ENCODE data around the gene TMEM271.

DNA sequence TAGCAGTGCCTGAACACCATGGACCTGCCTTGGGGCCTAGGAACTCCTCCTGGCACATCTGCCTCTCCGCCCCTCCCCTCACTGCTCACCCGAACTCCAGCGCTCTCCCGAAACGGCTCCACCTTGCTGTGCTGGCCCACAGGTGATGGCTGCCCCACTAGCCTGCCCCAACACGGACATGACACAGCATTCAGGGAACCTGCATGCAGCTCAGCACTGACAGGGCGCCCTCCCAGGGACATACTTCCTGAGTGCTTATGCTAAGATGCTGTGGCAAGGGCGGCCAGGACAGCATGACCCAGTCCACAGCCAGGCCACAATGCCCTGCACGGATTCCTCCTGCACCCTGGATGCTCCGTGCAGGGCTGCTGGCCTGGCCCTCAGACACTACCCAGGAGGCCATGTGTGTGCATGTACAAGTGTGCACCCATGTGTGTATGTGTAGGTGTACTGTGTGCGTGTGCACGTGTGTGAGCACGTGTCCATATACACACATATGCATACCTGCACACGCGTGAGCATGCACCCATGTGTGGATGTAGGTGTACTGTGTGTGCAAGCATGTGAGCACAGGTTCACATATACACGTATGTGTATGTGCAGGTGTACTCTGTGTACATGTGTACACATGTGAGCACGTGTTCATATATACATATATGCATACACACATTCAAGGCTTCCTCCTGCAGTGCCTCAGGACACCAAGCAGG lies 6.0 kb downstream of the TMEM271 start:
- no peak for TF ChIP-seq FOXM1 (IDR thresholded peaks at IDR 0.05; ENCODE audit: borderline replicate concordance, low read depth)
- no peak for TF ChIP-seq TAF1 (IDR thresholded peaks at IDR 0.05; ENCODE audit: low read depth)
- TF ChIP-seq, protein P1, sequence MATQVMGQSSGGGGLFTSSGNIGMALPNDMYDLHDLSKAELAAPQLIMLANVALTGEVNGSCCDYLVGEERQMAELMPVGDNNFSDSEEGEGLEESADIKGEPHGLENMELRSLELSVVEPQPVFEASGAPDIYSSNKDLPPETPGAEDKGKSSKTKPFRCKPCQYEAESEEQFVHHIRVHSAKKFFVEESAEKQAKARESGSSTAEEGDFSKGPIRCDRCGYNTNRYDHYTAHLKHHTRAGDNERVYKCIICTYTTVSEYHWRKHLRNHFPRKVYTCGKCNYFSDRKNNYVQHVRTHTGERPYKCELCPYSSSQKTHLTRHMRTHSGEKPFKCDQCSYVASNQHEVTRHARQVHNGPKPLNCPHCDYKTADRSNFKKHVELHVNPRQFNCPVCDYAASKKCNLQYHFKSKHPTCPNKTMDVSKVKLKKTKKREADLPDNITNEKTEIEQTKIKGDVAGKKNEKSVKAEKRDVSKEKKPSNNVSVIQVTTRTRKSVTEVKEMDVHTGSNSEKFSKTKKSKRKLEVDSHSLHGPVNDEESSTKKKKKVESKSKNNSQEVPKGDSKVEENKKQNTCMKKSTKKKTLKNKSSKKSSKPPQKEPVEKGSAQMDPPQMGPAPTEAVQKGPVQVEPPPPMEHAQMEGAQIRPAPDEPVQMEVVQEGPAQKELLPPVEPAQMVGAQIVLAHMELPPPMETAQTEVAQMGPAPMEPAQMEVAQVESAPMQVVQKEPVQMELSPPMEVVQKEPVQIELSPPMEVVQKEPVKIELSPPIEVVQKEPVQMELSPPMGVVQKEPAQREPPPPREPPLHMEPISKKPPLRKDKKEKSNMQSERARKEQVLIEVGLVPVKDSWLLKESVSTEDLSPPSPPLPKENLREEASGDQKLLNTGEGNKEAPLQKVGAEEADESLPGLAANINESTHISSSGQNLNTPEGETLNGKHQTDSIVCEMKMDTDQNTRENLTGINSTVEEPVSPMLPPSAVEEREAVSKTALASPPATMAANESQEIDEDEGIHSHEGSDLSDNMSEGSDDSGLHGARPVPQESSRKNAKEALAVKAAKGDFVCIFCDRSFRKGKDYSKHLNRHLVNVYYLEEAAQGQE (IDR thresholded peaks at IDR 0.05; ENCODE audit: low read depth): no peak
- no peak for TF ChIP-seq TCF12 (IDR thresholded peaks at IDR 0.05; ENCODE audit: low read depth)
- no peak for TF ChIP-seq YY1 (IDR thresholded peaks at IDR 0.05; ENCODE audit: low read depth)
- no peak for TF ChIP-seq TEAD4 (IDR thresholded peaks at IDR 0.05)
- TF ChIP-seq, protein P2, sequence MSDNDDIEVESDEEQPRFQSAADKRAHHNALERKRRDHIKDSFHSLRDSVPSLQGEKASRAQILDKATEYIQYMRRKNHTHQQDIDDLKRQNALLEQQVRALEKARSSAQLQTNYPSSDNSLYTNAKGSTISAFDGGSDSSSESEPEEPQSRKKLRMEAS (IDR thresholded peaks at IDR 0.05): no peak
- TF ChIP-seq EP300 (IDR thresholded peaks at IDR 0.05; ENCODE audit: borderline replicate concordance): no peak
- no peak for TF ChIP-seq CEBPB (IDR thresholded peaks at IDR 0.05)
- no peak for TF ChIP-seq CREB1 (IDR thresholded peaks at IDR 0.05; ENCODE audit: low read depth)
- no peak for TF ChIP-seq RAD21 (IDR thresholded peaks at IDR 0.05; ENCODE audit: low read depth)
- TF ChIP-seq EGR1 (IDR thresholded peaks at IDR 0.05): no peak
- no peak for TF ChIP-seq NFIC (IDR thresholded peaks at IDR 0.05)
- TF ChIP-seq, protein P3, sequence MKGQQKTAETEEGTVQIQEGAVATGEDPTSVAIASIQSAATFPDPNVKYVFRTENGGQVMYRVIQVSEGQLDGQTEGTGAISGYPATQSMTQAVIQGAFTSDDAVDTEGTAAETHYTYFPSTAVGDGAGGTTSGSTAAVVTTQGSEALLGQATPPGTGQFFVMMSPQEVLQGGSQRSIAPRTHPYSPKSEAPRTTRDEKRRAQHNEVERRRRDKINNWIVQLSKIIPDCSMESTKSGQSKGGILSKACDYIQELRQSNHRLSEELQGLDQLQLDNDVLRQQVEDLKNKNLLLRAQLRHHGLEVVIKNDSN (IDR thresholded peaks at IDR 0.05): no peak

Data from Ishikawa (cell line).